ENCODE data around the gene NUP98.

Gene NUP98

DNA sequence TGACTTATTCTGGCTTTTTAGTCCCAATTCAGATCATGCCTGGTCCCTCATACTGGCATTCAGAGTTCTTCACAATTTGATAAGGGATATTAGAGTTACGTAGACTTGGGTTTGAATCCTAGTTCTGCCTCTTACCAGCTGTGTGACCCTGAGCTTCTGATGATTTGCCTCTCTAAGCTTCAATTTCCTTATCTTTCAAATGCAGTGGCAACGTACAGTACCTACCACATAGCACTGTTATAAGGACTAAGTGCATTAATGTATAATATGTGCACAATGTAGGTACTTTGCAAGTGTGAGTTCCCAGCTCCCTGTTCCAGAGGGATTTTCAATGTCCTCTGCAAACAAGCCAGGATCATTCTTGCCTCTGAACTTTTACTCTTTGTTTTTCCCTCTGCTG lies 36.1 kb upstream of the NUP98 start:
- TF ChIP-seq CTCF (IDR thresholded peaks at IDR 0.05; ENCODE audit: extremely low read depth, missing control alignments) = no peak
- no peak for DNase-seq (ENCODE audit: low spot score)

DNA sequence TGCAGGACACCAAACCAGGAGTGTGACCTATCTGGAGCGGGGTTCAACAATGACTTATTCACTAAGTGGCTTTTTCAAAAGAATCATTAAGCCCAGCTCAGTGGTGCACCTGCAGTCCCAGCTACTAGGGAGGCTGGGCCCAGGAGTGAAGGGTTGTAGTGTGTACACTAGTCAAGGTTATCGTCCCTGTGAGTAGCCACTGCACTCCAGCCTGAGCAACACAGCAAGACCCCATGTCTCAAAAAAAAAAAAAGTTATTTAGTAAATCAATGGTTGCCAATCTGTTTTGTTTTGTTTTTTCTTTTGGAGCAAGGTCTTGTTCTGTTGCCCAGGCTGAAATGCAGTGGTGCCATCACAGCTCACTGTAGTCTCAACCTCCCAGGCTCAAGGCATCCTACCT lies 35.5 kb upstream of the NUP98 start:
- no peak for DNase-seq (ENCODE audit: low spot score)
- TF ChIP-seq CTCF (IDR thresholded peaks at IDR 0.05; ENCODE audit: extremely low read depth, missing control alignments) = no peak

DNA sequence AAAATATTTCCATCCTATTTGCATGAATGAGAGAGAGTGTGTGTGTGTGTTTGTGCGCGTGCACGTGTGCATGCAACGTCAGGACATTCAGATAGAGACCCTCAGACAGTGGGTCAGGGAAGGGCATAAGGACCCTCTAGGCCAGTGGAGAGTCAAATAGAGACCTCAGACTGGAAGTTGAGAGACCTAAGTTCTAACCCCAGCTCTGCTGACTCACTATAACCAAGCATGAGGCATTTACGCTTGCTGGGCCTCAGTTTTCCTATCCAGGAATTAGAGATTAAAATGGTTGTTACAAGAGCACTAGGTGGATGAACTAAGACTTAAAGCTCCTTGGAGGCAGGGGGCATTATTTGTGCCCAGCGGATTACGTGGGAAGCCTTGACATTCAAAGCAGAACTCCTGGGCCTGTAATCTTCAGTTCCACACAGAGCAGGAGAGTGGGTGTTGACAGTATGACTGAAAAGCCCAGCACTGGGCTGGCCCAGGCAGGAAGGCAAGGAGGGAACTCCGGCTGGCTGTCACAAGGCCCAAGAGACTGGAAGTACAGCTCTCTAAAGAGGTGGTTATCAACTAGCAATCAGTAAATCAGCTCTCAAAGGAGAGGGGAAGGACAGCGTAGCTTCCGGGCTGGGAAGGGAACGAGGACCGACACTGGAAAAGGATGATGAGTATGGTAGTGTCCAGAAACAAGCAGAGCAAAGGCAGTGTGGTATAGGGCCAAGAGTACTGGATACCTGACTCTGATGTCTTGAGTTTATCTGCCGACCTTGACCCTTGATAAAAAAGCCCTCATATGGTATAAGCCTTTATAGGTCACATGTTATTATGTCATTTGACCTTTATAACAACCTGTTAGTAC lies 34.3 kb upstream of the NUP98 start:
- DNase-seq (ENCODE audit: low spot score) = no peak
- TF ChIP-seq CTCF (IDR thresholded peaks at IDR 0.05; ENCODE audit: extremely low read depth, missing control alignments) = no peak

GRCh38 chr11:3830730-3831129 lies 33.4 kb upstream of the NUP98 start:
- no peak for TF ChIP-seq CTCF (IDR thresholded peaks at IDR 0.05; ENCODE audit: extremely low read depth, missing control alignments)
- DNase-seq (ENCODE audit: low spot score) = no peak

GRCh38 chr11:3830088-3830487 lies 32.7 kb upstream of the NUP98 start:
- DNase-seq (ENCODE audit: low spot score) = no peak
- TF ChIP-seq CTCF (IDR thresholded peaks at IDR 0.05; ENCODE audit: extremely low read depth, missing control alignments) = no peak

- no peak for DNase-seq (ENCODE audit: low spot score)
- TF ChIP-seq CTCF (IDR thresholded peaks at IDR 0.05; ENCODE audit: extremely low read depth, missing control alignments) = no peak
These were observed 30.3 kb upstream of the NUP98 start for GRCh38 chr11:3827434-3828186.

DNA sequence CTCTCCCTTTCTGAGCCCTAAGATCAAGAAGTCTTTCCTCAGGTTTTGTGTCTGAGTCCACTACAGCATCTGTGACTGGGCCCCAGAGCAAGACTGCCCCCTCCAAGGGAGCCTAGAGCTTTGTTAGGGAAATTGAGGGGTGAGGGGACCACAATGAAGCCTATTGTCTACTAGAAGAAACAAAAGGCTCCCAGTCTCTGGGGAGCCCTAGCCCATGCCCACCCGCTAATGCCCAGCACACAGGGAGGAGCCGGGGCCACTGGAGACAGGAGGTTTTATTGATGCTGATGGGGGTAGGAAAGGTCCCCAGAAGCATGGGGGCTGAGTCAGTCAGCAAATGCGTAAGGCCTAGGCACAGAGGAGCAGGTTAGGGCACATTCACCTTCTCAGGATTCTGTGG lies 29.4 kb upstream of the NUP98 start:
- TF ChIP-seq CTCF (IDR thresholded peaks at IDR 0.05; ENCODE audit: extremely low read depth, missing control alignments) = no peak
- no peak for DNase-seq (ENCODE audit: low spot score)

Measured in GM20000 (cell line).